Measurements from ENCODE around the gene MSX1.

The MSX1 gene

GRCh38 chr4:4831266-4831665 lies 28.2 kb upstream of the MSX1 start:
- DNase-seq (ENCODE audit: low spot score in 2 of 2) (no peak), ATAC-seq (ENCODE audit: low read depth) (no peak)
- Mint-ChIP-seq H3K9me3 (peaks cover 12% of the 10 kb centered on the region), H3K27me3 (peaks cover 11% of the 10 kb centered on the region), H3K4me1 (no peaks in the 10 kb centered on the region), H3K27ac (no peak overlapping the region), H3K36me3 (peaks cover 2% of the 10 kb centered on the region), H3K4me3 (no peak overlapping the region)

GRCh38 chr4:4831825-4832224 lies 27.6 kb upstream of the MSX1 start:
- Mint-ChIP-seq H3K36me3 (peaks cover 2% of the 10 kb centered on the region), H3K9me3 (peaks cover 12% of the 10 kb centered on the region), H3K4me1 (no peaks in the 10 kb centered on the region), H3K27me3 (peaks cover 11% of the 10 kb centered on the region), H3K4me3 (no peak overlapping the region), H3K27ac (no peak overlapping the region)
- DNase-seq (ENCODE audit: low spot score in 2 of 2) = no peak
- no peak for ATAC-seq (ENCODE audit: low read depth)

- Mint-ChIP-seq H3K27me3 (peaks cover 9% of the 10 kb centered on the region), H3K4me3 (no peak overlapping the region), H3K36me3 (peaks cover 2% of the 10 kb centered on the region), H3K4me1 (no peaks in the 10 kb centered on the region), H3K9me3 (peaks cover 12% of the 10 kb centered on the region), H3K27ac (no peak overlapping the region)
- DNase-seq (ENCODE audit: low spot score in 2 of 2) (no peak), ATAC-seq (ENCODE audit: low read depth) (no peak)
Measured at GRCh38 chr4:4836044-4836443, 23.4 kb upstream of the MSX1 start.

- H3K36me3 Mint-ChIP-seq = peaks cover 2% of the 10 kb centered on the region
- H3K4me3 Mint-ChIP-seq = no peak overlapping the region
- H3K27me3 Mint-ChIP-seq = peaks cover 11% of the 10 kb centered on the region
- DNase-seq (ENCODE audit: low spot score in 2 of 2) (no peak), ATAC-seq (ENCODE audit: low read depth) (no peak)
- peaks cover 12% of the 10 kb centered on the region for H3K9me3 Mint-ChIP-seq
- no peaks in the 10 kb centered on the region for H3K4me1 Mint-ChIP-seq
- no peak overlapping the region for H3K27ac Mint-ChIP-seq
Measured at GRCh38 chr4:4837316-4837715, 22.1 kb upstream of the MSX1 start.

- DNase-seq (ENCODE audit: low spot score in 2 of 2) (no peak), ATAC-seq (ENCODE audit: low read depth) (no peak)
- H3K27ac Mint-ChIP-seq = no peak overlapping the region
- no peak overlapping the region for H3K4me3 Mint-ChIP-seq
- no peaks in the 10 kb centered on the region for H3K4me1 Mint-ChIP-seq
- peaks cover 2% of the 10 kb centered on the region for H3K36me3 Mint-ChIP-seq
- H3K9me3 Mint-ChIP-seq = peaks cover 12% of the 10 kb centered on the region
- peaks cover 17% of the 10 kb centered on the region for H3K27me3 Mint-ChIP-seq
Measured at GRCh38 chr4:4838051-4838935, 21.2 kb upstream of the MSX1 start.

GRCh38 chr4:4838936-4839810 lies 20.3 kb upstream of the MSX1 start:
- Mint-ChIP-seq H3K27ac (no peak overlapping the region), H3K36me3 (no peaks in the 10 kb centered on the region), H3K4me3 (no peak overlapping the region), H3K27me3 (peaks cover 19% of the 10 kb centered on the region), H3K4me1 (no peaks in the 10 kb centered on the region), H3K9me3 (peaks cover 6% of the 10 kb centered on the region)
- ATAC-seq (ENCODE audit: low read depth) (no peak), DNase-seq (ENCODE audit: low spot score in 2 of 2) (no peak)

GRCh38 chr4:4840351-4840750 lies 19.1 kb upstream of the MSX1 start:
- Mint-ChIP-seq H3K4me1 (no peaks in the 10 kb centered on the region), H3K4me3 (no peak overlapping the region), H3K27me3 (peaks cover 25% of the 10 kb centered on the region), H3K36me3 (no peaks in the 10 kb centered on the region), H3K27ac (no peak overlapping the region), H3K9me3 (peaks cover 2% of the 10 kb centered on the region)
- DNase-seq (ENCODE audit: low spot score in 2 of 2) = no peak
- ATAC-seq (ENCODE audit: low read depth) = no peak

- ATAC-seq (ENCODE audit: low read depth) = no peak
- no peak overlapping the region for H3K27ac Mint-ChIP-seq
- H3K4me3 Mint-ChIP-seq = no peak overlapping the region
- H3K9me3 Mint-ChIP-seq = peaks cover under 1% of the 10 kb centered on the region
- DNase-seq (ENCODE audit: low spot score in 2 of 2) = no peak
- no peaks in the 10 kb centered on the region for H3K4me1 Mint-ChIP-seq
- H3K27me3 Mint-ChIP-seq = peaks cover 25% of the 10 kb centered on the region
- H3K36me3 Mint-ChIP-seq = no peaks in the 10 kb centered on the region
Measured at GRCh38 chr4:4841156-4841555, 18.3 kb upstream of the MSX1 start.

- DNase-seq (ENCODE audit: low spot score in 2 of 2) (no peak), ATAC-seq (ENCODE audit: low read depth) (no peak)
- no peaks in the 10 kb centered on the region for H3K4me1 Mint-ChIP-seq
- H3K27ac Mint-ChIP-seq = no peak overlapping the region
- no peak overlapping the region for H3K4me3 Mint-ChIP-seq
- no peaks in the 10 kb centered on the region for H3K9me3 Mint-ChIP-seq
- no peaks in the 10 kb centered on the region for H3K36me3 Mint-ChIP-seq
- peaks cover 22% of the 10 kb centered on the region for H3K27me3 Mint-ChIP-seq
Measured at GRCh38 chr4:4842476-4843441, 16.7 kb upstream of the MSX1 start.

- no peak for DNase-seq (ENCODE audit: low spot score in 2 of 2)
- H3K27ac Mint-ChIP-seq = no peak overlapping the region
- H3K4me1 Mint-ChIP-seq = no peaks in the 10 kb centered on the region
- no peaks in the 10 kb centered on the region for H3K36me3 Mint-ChIP-seq
- no peaks in the 10 kb centered on the region for H3K9me3 Mint-ChIP-seq
- no peak for ATAC-seq (ENCODE audit: low read depth)
- H3K27me3 Mint-ChIP-seq = peaks cover 24% of the 10 kb centered on the region
- no peak overlapping the region for H3K4me3 Mint-ChIP-seq
Measured at GRCh38 chr4:4843635-4844291, 15.7 kb upstream of the MSX1 start.

GRCh38 chr4:4845027-4845426 lies 14.4 kb upstream of the MSX1 start:
- H3K27ac Mint-ChIP-seq = no peak overlapping the region
- H3K36me3 Mint-ChIP-seq = no peaks in the 10 kb centered on the region
- H3K4me3 Mint-ChIP-seq = no peak overlapping the region
- H3K4me1 Mint-ChIP-seq = no peaks in the 10 kb centered on the region
- H3K9me3 Mint-ChIP-seq = no peaks in the 10 kb centered on the region
- no peak for ATAC-seq (ENCODE audit: low read depth)
- no peak for DNase-seq (ENCODE audit: low spot score in 2 of 2)
- H3K27me3 Mint-ChIP-seq = peaks cover 21% of the 10 kb centered on the region

GRCh38 chr4:4847011-4847410 lies 12.5 kb upstream of the MSX1 start:
- Mint-ChIP-seq H3K27me3 (peaks cover 20% of the 10 kb centered on the region), H3K4me3 (no peak overlapping the region), H3K36me3 (no peaks in the 10 kb centered on the region), H3K4me1 (no peaks in the 10 kb centered on the region), H3K27ac (no peak overlapping the region), H3K9me3 (no peaks in the 10 kb centered on the region)
- DNase-seq (ENCODE audit: low spot score in 2 of 2) (no peak), ATAC-seq (ENCODE audit: low read depth) (no peak)

- H3K27me3 Mint-ChIP-seq = peaks cover 17% of the 10 kb centered on the region
- H3K27ac Mint-ChIP-seq = no peak overlapping the region
- ATAC-seq (ENCODE audit: low read depth) (no peak), DNase-seq (ENCODE audit: low spot score in 2 of 2) (no peak)
- no peak overlapping the region for H3K4me3 Mint-ChIP-seq
- H3K4me1 Mint-ChIP-seq = peaks cover 6% of the 10 kb centered on the region
- H3K36me3 Mint-ChIP-seq = no peaks in the 10 kb centered on the region
- no peaks in the 10 kb centered on the region for H3K9me3 Mint-ChIP-seq
Measured at GRCh38 chr4:4848540-4848939, 10.9 kb upstream of the MSX1 start.
